MM.1S (cell line): ENCODE measurements around the gene SPDYE3.
"Not testable (repeated sequence)": the region's sequence is repeated elsewhere in the genome, so short reads cannot be mapped to it uniquely, and the experiment has no call there.

Experiments used
- CTCF ChIP-seq: fragments of 300-600 bp; sonication (generic); IDR thresholded peaks from 2 replicates; pipeline ENCODE4 v1.5.1; 2016; ENCODE audit warnings: antibody characterized with exemption, low read length, mixed read lengths
- EZH2 ChIP-seq: fragments of 300-600 bp; sonication (generic); optimal IDR thresholded peaks from 2 replicates; pipeline ENCODE3; 2017; ENCODE audit warnings: low read depth, mild to moderate bottlenecking, antibody characterized with exemption, low read length, mixed read lengths
- EZH2phosphoT487 ChIP-seq: fragments of 300-600 bp; sonication (generic); IDR thresholded peaks from 2 replicates; pipeline ENCODE4 v1.6.1; 2018; ENCODE audit warnings: antibody characterized with exemption, low read length

- peak; percentile 13; the same call in 1 of the 2 replicates for TF ChIP-seq CTCF
- not testable (repeated sequence) for TF ChIP-seq EZH2, EZH2phosphoT487
These were observed 37.8 kb downstream of the SPDYE3 start for GRCh38 chr7:100345288-100345672.
